ENCODE data around the gene TMEM81. TPM values are rescaled to one million over a fixed set of nuclear protein-coding genes. Genes with fewer than 3 reads are reported as not detected.

The TMEM81 gene
- total and polyA plus RNA-seq, 10 of the 15 experiments (the other 5 are each of a cell fraction or from before 2014, with no cell fraction given): 0.62 to 2.2 (median 1.1) TPM

DNA sequence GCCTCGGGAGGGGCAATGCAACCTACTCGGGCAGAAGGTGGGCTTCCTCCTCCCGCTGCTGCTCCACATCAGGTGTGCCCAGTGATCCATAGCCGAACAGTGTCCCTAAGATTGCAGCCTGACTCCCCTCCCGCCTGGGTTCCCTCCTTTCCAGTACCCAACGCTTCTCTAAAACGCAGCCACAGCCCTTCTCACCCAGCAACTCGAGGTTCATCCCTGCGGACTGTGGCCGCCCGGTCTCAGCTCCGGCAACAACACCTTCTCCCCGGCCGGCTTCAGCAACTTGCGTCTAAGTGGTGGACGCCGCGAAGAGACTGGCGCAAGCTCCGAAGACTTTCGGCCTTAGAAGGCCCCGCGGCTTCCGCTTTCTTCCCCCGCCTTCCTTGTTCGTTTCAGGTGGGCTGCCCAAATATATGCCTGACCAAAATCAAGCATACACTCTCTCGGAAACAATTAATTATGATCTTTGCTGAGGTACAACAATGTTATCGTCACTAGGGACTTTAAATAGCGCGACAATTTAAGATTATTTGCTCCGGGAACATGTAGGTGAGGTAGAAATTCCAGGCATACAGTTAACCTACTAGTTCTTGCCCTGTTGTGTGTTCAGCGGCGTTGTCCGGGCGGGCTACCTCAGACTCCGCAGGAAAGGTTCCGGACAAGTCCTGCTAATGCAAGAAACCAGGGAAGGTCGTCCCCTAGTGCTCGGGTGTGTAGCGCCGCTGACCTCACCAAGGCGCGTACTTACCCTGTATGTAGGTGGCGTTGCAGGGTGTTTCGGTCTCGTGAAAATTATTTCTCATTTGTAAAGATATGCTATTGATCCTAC, 37.6 kb upstream of the TMEM81 start, which contains the start of gene RBBP5 (continued):
- TF ChIP-seq, protein P1, sequence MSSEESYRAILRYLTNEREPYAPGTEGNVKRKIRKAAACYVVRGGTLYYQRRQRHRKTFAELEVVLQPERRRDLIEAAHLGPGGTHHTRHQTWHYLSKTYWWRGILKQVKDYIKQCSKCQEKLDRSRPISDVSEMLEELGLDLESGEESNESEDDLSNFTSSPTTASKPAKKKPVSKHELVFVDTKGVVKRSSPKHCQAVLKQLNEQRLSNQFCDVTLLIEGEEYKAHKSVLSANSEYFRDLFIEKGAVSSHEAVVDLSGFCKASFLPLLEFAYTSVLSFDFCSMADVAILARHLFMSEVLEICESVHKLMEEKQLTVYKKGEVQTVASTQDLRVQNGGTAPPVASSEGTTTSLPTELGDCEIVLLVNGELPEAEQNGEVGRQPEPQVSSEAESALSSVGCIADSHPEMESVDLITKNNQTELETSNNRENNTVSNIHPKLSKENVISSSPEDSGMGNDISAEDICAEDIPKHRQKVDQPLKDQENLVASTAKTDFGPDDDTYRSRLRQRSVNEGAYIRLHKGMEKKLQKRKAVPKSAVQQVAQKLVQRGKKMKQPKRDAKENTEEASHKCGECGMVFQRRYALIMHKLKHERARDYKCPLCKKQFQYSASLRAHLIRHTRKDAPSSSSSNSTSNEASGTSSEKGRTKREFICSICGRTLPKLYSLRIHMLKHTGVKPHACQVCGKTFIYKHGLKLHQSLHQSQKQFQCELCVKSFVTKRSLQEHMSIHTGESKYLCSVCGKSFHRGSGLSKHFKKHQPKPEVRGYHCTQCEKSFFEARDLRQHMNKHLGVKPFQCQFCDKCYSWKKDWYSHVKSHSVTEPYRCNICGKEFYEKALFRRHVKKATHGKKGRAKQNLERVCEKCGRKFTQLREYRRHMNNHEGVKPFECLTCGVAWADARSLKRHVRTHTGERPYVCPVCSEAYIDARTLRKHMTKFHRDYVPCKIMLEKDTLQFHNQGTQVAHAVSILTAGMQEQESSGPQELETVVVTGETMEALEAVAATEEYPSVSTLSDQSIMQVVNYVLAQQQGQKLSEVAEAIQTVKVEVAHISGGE (CRISPR knock-in tag; IDR thresholded peaks at IDR 0.05): peak; percentile 99
- peak; percentile 64 for TF ChIP-seq DPF2 (IDR thresholded peaks at IDR 0.05)
- TF ChIP-seq, protein P2, sequence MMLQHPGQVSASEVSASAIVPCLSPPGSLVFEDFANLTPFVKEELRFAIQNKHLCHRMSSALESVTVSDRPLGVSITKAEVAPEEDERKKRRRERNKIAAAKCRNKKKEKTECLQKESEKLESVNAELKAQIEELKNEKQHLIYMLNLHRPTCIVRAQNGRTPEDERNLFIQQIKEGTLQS (IDR thresholded peaks at IDR 0.05; ENCODE audit: borderline replicate concordance, extremely low read depth, low read depth, low read length): no peak
- peak; percentile 67; the same call in 1 of the 2 replicates for TF ChIP-seq ZNF217 (IDR thresholded peaks at IDR 0.05)
- peak; percentile 69 for TF ChIP-seq BCL11A (IDR thresholded peaks at IDR 0.05; ENCODE audit: low read depth, low read length)
- no peak for TF ChIP-seq ZNF622 (IDR thresholded peaks at IDR 0.05)
- peak; percentile 89 for TF ChIP-seq SMAD5 (IDR thresholded peaks at IDR 0.05; ENCODE audit: low read depth)
- TF ChIP-seq ZNF24 (IDR thresholded peaks at IDR 0.05): peak; percentile 86
- TF ChIP-seq, protein P3, sequence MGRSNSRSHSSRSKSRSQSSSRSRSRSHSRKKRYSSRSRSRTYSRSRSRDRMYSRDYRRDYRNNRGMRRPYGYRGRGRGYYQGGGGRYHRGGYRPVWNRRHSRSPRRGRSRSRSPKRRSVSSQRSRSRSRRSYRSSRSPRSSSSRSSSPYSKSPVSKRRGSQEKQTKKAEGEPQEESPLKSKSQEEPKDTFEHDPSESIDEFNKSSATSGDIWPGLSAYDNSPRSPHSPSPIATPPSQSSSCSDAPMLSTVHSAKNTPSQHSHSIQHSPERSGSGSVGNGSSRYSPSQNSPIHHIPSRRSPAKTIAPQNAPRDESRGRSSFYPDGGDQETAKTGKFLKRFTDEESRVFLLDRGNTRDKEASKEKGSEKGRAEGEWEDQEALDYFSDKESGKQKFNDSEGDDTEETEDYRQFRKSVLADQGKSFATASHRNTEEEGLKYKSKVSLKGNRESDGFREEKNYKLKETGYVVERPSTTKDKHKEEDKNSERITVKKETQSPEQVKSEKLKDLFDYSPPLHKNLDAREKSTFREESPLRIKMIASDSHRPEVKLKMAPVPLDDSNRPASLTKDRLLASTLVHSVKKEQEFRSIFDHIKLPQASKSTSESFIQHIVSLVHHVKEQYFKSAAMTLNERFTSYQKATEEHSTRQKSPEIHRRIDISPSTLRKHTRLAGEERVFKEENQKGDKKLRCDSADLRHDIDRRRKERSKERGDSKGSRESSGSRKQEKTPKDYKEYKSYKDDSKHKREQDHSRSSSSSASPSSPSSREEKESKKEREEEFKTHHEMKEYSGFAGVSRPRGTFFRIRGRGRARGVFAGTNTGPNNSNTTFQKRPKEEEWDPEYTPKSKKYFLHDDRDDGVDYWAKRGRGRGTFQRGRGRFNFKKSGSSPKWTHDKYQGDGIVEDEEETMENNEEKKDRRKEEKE (IDR thresholded peaks at IDR 0.05): no peak
- TF ChIP-seq, protein P4, sequence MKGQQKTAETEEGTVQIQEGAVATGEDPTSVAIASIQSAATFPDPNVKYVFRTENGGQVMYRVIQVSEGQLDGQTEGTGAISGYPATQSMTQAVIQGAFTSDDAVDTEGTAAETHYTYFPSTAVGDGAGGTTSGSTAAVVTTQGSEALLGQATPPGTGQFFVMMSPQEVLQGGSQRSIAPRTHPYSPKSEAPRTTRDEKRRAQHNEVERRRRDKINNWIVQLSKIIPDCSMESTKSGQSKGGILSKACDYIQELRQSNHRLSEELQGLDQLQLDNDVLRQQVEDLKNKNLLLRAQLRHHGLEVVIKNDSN (IDR thresholded peaks at IDR 0.05; ENCODE audit: borderline replicate concordance, extremely low read length, insufficient read depth, low read depth, low read length): no peak
- TF ChIP-seq PAX5 (IDR thresholded peaks at IDR 0.05; ENCODE audit: borderline replicate concordance, low read depth, low read length): peak; percentile 68; the same call in 1 of the 2 replicates
- TF ChIP-seq NFXL1 (IDR thresholded peaks at IDR 0.05; ENCODE audit: borderline replicate concordance): no peak
- TF ChIP-seq RBBP5 (conservative IDR thresholded peaks at IDR 0.05): 0 out of 2 replicates have a peak, but pooled peaks have one; percentile 33
- peak; percentile 24; the same call in 1 of the 2 replicates for TF ChIP-seq NRF1 (conservative IDR thresholded peaks at IDR 0.05; ENCODE audit: low read depth, low read length)
- TF ChIP-seq, protein P5, sequence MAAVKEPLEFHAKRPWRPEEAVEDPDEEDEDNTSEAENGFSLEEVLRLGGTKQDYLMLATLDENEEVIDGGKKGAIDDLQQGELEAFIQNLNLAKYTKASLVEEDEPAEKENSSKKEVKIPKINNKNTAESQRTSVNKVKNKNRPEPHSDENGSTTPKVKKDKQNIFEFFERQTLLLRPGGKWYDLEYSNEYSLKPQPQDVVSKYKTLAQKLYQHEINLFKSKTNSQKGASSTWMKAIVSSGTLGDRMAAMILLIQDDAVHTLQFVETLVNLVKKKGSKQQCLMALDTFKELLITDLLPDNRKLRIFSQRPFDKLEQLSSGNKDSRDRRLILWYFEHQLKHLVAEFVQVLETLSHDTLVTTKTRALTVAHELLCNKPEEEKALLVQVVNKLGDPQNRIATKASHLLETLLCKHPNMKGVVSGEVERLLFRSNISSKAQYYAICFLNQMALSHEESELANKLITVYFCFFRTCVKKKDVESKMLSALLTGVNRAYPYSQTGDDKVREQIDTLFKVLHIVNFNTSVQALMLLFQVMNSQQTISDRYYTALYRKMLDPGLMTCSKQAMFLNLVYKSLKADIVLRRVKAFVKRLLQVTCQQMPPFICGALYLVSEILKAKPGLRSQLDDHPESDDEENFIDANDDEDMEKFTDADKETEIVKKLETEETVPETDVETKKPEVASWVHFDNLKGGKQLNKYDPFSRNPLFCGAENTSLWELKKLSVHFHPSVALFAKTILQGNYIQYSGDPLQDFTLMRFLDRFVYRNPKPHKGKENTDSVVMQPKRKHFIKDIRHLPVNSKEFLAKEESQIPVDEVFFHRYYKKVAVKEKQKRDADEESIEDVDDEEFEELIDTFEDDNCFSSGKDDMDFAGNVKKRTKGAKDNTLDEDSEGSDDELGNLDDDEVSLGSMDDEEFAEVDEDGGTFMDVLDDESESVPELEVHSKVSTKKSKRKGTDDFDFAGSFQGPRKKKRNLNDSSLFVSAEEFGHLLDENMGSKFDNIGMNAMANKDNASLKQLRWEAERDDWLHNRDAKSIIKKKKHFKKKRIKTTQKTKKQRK (IDR thresholded peaks at IDR 0.05; ENCODE audit: low read depth, low read length): no peak; the same call in 1 of the 2 replicates
- peak; percentile 27; the same call in 1 of the 2 replicates for TF ChIP-seq SMC3 (IDR thresholded peaks at IDR 0.05; ENCODE audit: borderline replicate concordance, low read length)
- TF ChIP-seq SP1 (IDR thresholded peaks at IDR 0.05; ENCODE audit: low read depth, low read length): peak; percentile 92
- TF ChIP-seq KAT2A (conservative IDR thresholded peaks at IDR 0.05; ENCODE audit: control insufficient read depth, low read depth, low read length): no peak
- peak; percentile 98 for TF ChIP-seq CBX5 (IDR thresholded peaks at IDR 0.05; ENCODE audit: low read depth)

Data from GM12878 (cell line).